ENCODE results near the gene FKTN. TPM values are rescaled to one million over a fixed set of nuclear protein-coding genes. Genes with fewer than 3 reads are reported as not detected.

The FKTN gene
- total RNA-seq, 4 donors from 2014 or later, result 10.6 to 39.2 (median 26.8) TPM

- WGBS, 2 donors, result 97 to 100% methylated on average over 2 of the region's 2 CpGs
- Histone ChIP-seq H3K9me3 (no peaks in the 10 kb centered on the region), H3K36me3 (no peaks in the 10 kb centered on the region), H3K27ac (no peak overlapping the region), H3K4me3 (replicated peaks in 1 of 3) (no peak overlapping the region), H3K27me3 (no peaks in the 10 kb centered on the region), H3K4me1 (no peaks in the 10 kb centered on the region)
- TF ChIP-seq POLR2A (IDR thresholded peaks at IDR 0.05) (no peak), CTCF (IDR thresholded peaks at IDR 0.05) (no peak)
- intact Hi-C loops (cut with DNase I), result no loop called here
- no peak for DNase-seq
Observed at GRCh38 chr9:105681313-105681712, 123.4 kb downstream of the FKTN start.

GRCh38 chr9:105681724-105682123 lies 123.8 kb downstream of the FKTN start:
- no peak for DNase-seq
- H3K4me1 ChIP-seq, result no peaks in the 10 kb centered on the region
- H3K27ac ChIP-seq, result no peak overlapping the region
- no peaks in the 10 kb centered on the region for H3K27me3 ChIP-seq
- H3K36me3 ChIP-seq, result no peaks in the 10 kb centered on the region
- no peaks in the 10 kb centered on the region for H3K9me3 ChIP-seq
- H3K4me3 ChIP-seq (replicated peaks in 1 of 3), result no peak overlapping the region
- intact Hi-C loops (cut with DNase I), result no loop called here
- WGBS, 2 donors, result 93 to 95% methylated on average over 1 of the region's 1 CpG
- TF ChIP-seq POLR2A (IDR thresholded peaks at IDR 0.05) (no peak), CTCF (IDR thresholded peaks at IDR 0.05) (no peak)

GRCh38 chr9:105683688-105684275 lies 125.9 kb downstream of the FKTN start:
- intact Hi-C loops (cut with DNase I), result no loop called here
- Histone ChIP-seq H3K27me3 (no peaks in the 10 kb centered on the region), H3K36me3 (no peaks in the 10 kb centered on the region), H3K9me3 (no peaks in the 10 kb centered on the region), H3K4me1 (no peaks in the 10 kb centered on the region), H3K27ac (no peak overlapping the region), H3K4me3 (replicated peaks in 1 of 3) (no peak overlapping the region)
- TF ChIP-seq CTCF (IDR thresholded peaks at IDR 0.05), result no peak
- TF ChIP-seq POLR2A (IDR thresholded peaks at IDR 0.05), result no peak
- WGBS, 2 donors, result 87 to 89% methylated on average over 1 of the region's 1 CpG
- DNase-seq, result no peak

GRCh38 chr9:105686936-105687335 lies 129.0 kb downstream of the FKTN start:
- no peak for DNase-seq
- intact Hi-C loops (cut with DNase I), result no loop called here
- no peaks in the 10 kb centered on the region for H3K9me3 ChIP-seq
- H3K4me3 ChIP-seq (replicated peaks in 1 of 3), result no peak overlapping the region
- H3K4me1 ChIP-seq, result no peaks in the 10 kb centered on the region
- no peak overlapping the region for H3K27ac ChIP-seq
- H3K27me3 ChIP-seq, result no peaks in the 10 kb centered on the region
- H3K36me3 ChIP-seq, result no peaks in the 10 kb centered on the region
- TF ChIP-seq POLR2A (IDR thresholded peaks at IDR 0.05), result no peak
- 90 to 94% methylated on average over 4 of the region's 4 CpGs for WGBS, 2 donors

Other genes starting within 250 kb of the FKTN start
- 1 to 10 TPM; 5.9 to 9.0 (median 8.3) TPM for gene FSD1L, start 110.1 kb upstream of the FKTN start, total RNA-seq
- not detected for gene TAL2, start 104.3 kb downstream of the FKTN start, total RNA-seq
- gene TMEM38B, start 136.4 kb downstream of the FKTN start, total RNA-seq, result 10 to 100 TPM; 38.4 to 80.9 (median 60.2) TPM